ENCODE measurements around the gene SCML1. TPM values are rescaled to one million over a fixed set of nuclear protein-coding genes. Genes with fewer than 3 reads are reported as not detected.
"Not testable (repeated sequence)": the region's sequence is repeated elsewhere in the genome, so short reads cannot be mapped to it uniquely, and the experiment has no call there.

Gene SCML1
- total RNA-seq, 1 donor from 2014 or later = 9.3 TPM

DNA sequence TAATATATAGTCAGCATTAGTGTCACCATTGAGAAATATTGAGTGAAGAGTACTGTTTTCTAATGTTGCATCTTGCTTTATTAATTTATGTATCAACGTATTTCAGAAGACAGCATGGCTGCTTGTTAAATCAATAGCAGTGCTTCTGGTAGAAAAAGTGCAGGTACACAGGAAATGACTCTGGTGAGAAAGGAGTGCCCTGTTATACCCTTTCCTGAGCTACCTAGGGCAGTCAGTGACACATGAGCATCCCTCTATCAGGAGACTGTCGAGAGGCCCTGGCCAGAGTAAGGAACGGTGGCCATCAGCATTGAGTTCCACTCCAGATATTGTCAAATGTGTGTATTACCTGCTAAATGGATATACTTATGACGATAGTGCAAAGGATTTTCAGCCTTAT, 42.1 kb downstream of the SCML1 start:
- DNase-seq (ENCODE audit: extremely low spot score, unreplicated experiment) = no peak
- no peaks in the 10 kb centered on the region for H3K27me3 Mint-ChIP-seq
- no peaks in the 10 kb centered on the region for H3K4me1 Mint-ChIP-seq (ENCODE audit: unreplicated experiment)
- TF ChIP-seq, protein P1, sequence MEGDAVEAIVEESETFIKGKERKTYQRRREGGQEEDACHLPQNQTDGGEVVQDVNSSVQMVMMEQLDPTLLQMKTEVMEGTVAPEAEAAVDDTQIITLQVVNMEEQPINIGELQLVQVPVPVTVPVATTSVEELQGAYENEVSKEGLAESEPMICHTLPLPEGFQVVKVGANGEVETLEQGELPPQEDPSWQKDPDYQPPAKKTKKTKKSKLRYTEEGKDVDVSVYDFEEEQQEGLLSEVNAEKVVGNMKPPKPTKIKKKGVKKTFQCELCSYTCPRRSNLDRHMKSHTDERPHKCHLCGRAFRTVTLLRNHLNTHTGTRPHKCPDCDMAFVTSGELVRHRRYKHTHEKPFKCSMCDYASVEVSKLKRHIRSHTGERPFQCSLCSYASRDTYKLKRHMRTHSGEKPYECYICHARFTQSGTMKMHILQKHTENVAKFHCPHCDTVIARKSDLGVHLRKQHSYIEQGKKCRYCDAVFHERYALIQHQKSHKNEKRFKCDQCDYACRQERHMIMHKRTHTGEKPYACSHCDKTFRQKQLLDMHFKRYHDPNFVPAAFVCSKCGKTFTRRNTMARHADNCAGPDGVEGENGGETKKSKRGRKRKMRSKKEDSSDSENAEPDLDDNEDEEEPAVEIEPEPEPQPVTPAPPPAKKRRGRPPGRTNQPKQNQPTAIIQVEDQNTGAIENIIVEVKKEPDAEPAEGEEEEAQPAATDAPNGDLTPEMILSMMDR (conservative IDR thresholded peaks at IDR 0.05) = no peak
- no peaks in the 10 kb centered on the region for H3K36me3 Mint-ChIP-seq
- H3K4me3 Mint-ChIP-seq = no peak overlapping the region
- no peak overlapping the region for H3K27ac Mint-ChIP-seq
- peaks cover 5% of the 10 kb centered on the region for H3K9me3 Mint-ChIP-seq

DNA sequence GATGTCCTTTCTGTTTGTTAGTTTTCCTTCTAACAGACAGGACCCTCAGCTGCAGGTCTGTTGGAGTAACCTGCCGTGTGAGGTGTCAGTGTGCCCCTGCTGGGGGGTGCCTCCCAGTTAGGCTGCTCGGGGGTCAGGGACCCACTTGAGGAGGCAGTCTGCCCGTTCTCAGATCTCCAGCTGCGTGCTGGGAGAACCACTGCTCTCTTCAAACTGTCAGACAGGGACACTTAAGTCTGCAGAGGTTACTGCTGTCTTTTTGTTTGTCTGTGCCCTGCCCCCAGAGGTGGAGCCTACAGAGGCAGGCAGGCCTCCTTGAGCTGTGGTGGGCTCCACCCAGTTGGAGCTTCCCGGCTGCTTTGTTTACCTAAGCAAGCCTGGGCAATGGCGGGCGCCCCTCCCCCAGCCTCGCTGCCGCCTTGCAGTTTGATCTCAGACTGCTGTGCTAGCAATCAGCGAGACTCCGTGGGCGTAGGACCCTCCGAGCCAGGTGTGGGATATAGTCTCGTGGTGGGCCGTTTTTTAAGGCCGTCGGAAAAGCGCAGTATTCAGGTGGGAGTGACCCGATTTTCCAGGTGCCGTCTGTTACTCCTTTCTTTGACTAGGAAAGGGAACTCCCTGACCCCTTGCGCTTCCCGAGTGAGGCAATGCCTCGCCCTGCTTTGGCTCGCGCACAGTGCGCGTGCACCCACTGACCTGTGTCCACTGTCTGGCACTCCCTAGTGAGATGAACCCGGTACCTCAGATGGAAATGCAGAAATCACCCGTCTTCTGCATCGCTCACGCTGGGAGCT, 49.5 kb downstream of the SCML1 start:
- not testable (repeated sequence) for H3K36me3 Mint-ChIP-seq; H3K9me3 Mint-ChIP-seq; H3K27ac Mint-ChIP-seq; H3K4me1 Mint-ChIP-seq (ENCODE audit: unreplicated experiment); DNase-seq (ENCODE audit: extremely low spot score, unreplicated experiment); H3K27me3 Mint-ChIP-seq
- peak overlapping the region; percentile 61 for H3K4me3 Mint-ChIP-seq

DNA sequence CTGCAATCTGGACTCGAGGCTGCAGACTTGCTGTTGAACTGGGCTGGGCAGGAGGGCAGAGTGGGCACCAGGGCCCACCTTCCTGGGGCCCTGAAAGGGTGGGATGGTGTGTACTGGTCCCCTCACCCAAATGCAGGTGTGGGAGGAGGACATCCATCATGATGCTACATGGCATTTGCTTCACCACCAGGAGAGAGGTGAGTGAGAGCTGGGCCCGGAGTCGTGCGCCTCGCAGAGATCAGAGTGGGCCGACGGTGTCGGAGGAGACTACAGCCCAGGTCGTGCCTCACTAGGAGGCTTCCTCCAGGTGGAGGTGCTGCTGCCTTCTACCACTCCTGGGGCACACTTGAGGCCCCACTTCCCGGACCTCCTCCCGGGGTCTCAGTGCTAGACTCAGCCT, 50.3 kb downstream of the SCML1 start:
- TF ChIP-seq, protein P1 (conservative IDR thresholded peaks at IDR 0.05) = no peak
- Mint-ChIP-seq H3K36me3 (no peaks in the 10 kb centered on the region), H3K4me1 (ENCODE audit: unreplicated experiment) (no peaks in the 10 kb centered on the region), H3K27ac (no peak overlapping the region), H3K4me3 (no peak overlapping the region), H3K27me3 (no peaks in the 10 kb centered on the region), H3K9me3 (no peaks in the 10 kb centered on the region)
- DNase-seq (ENCODE audit: extremely low spot score, unreplicated experiment) = no peak

DNA sequence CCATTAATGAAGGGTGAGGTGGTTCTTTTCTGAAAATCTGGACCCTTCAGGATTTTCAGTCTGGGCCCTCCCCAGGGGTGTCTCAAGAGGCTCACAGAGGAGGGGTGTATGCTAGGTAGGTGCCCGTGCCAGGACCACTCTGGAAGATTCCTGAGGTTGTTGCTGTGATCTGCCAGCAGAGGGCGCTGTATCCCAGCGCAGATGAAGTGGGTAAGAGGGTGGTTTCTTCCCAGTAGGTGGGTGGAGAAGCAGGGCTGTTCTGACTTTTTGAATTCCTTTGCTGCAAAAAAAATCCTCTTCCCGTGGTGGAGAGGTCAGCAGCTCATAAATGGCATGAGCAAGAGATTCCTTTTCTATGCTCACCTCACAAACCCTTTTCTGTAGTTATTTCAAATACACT, 51.1 kb downstream of the SCML1 start:
- Mint-ChIP-seq H3K4me1 (ENCODE audit: unreplicated experiment) (no peaks in the 10 kb centered on the region), H3K27ac (no peak overlapping the region), H3K27me3 (no peaks in the 10 kb centered on the region), H3K36me3 (no peaks in the 10 kb centered on the region), H3K4me3 (no peak overlapping the region), H3K9me3 (no peaks in the 10 kb centered on the region)
- TF ChIP-seq, protein P1 (conservative IDR thresholded peaks at IDR 0.05) = peak; percentile 82
- no peak for DNase-seq (ENCODE audit: extremely low spot score, unreplicated experiment)

DNA sequence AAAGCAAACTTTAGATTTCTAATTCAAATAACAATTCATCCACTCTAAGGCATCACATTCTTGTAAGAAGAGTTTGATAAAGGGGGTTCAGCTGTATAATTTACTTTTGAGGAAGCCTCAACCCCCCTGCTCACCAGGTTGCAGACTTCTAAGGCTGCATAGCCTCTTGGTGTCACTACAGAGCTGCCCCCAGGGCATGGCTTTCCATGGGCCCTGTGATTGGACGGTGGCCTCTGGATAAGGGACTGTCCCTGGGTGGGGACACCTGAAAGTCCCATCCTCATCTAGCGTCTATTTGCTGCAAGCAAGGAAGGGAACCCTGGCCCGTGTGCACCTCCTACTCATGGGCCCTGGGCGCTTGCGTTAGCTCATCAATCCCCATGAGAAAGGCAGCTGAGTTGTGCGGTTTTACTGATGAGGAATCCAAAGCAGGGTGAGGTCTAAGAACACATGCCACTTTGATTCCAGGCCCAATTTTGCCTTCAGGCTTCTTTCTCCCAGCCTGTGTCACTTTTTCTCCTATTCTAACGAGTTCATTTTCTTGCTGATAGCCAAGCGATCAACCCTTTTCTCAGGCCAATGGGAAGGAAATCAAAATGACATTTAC, 51.8 kb downstream of the SCML1 start:
- TF ChIP-seq, protein P1 (conservative IDR thresholded peaks at IDR 0.05) = no peak
- Mint-ChIP-seq H3K9me3 (no peaks in the 10 kb centered on the region), H3K4me3 (no peak overlapping the region), H3K4me1 (ENCODE audit: unreplicated experiment) (no peaks in the 10 kb centered on the region), H3K36me3 (no peaks in the 10 kb centered on the region), H3K27me3 (no peaks in the 10 kb centered on the region), H3K27ac (no peak overlapping the region)
- DNase-seq (ENCODE audit: extremely low spot score, unreplicated experiment) = no peak

DNA sequence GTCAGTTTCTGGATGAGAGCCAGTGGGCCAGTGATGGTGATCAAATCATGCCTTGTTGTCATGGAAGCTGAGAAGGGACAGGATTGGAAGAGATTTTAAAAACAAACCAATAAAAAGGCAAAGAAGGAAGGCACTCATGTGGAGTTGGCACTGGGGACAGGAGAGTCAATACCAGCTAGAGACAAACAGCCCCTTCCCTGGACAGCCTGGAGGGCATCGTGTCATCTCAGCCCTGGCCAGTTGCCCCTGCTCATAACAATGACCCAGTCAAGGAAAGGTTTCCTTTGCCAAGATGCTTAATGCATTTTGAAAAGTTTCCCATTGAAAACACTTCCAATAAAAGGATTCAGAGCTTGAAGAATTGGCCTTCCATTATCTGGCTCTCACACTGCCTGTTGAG, 55.5 kb downstream of the SCML1 start:
- no peaks in the 10 kb centered on the region for H3K4me1 Mint-ChIP-seq (ENCODE audit: unreplicated experiment)
- TF ChIP-seq, protein P1 (conservative IDR thresholded peaks at IDR 0.05) = no peak
- DNase-seq (ENCODE audit: extremely low spot score, unreplicated experiment) = no peak
- no peak overlapping the region for H3K4me3 Mint-ChIP-seq
- H3K27me3 Mint-ChIP-seq = peaks cover 5% of the 10 kb centered on the region
- H3K9me3 Mint-ChIP-seq = no peaks in the 10 kb centered on the region
- no peak overlapping the region for H3K27ac Mint-ChIP-seq
- no peaks in the 10 kb centered on the region for H3K36me3 Mint-ChIP-seq
